ENCODE data around the gene AKAP11. TPM values are rescaled to one million over a fixed set of nuclear protein-coding genes. Genes with fewer than 3 reads are reported as not detected.

AKAP11 gene
- total and polyA plus RNA-seq, 2 experiments from 2014 or later, result 4.3 to 21.6 TPM

- no peak for TF ChIP-seq JUNB (IDR thresholded peaks at IDR 0.05; ENCODE audit: unreplicated experiment)
- no peak for TF ChIP-seq ZNF331 (CRISPR knock-in tag; IDR thresholded peaks at IDR 0.05; ENCODE audit: low read depth)
- no peak for TF ChIP-seq REST (IDR thresholded peaks at IDR 0.05; ENCODE audit: unreplicated experiment)
- TF ChIP-seq CTCF (conservative IDR thresholded peaks at IDR 0.05; ENCODE audit: low read depth in 2 of 2), result no peak
- no peak for TF ChIP-seq EZH2phosphoT487 (IDR thresholded peaks at IDR 0.05; ENCODE audit: unreplicated experiment)
- no peak for TF ChIP-seq ETS1 (IDR thresholded peaks at IDR 0.05)
- no peak for TF ChIP-seq ZNF114 (CRISPR knock-in tag; IDR thresholded peaks at IDR 0.05)
- H3K4me3 Mint-ChIP-seq, result no peak overlapping the region
- no peak overlapping the region for H3K4me2 ChIP-seq
- no peak overlapping the region for H2AFZ ChIP-seq
- DNase-seq (ENCODE audit: low spot score) (no peak), ATAC-seq (no peak)
- H3K27ac Mint-ChIP-seq, result no peak overlapping the region
- no peaks in the 10 kb centered on the region for H3K27me3 ChIP-seq (ENCODE audit: insufficient read depth)
- peaks cover 3% of the 10 kb centered on the region; the same call in 1 of the 2 replicates for H3K4me1 ChIP-seq (ENCODE audit: insufficient read depth)
- no peaks in the 10 kb centered on the region for H3K79me2 ChIP-seq (replicated peaks; ENCODE audit: insufficient read depth)
- no peak overlapping the region for H3K27ac ChIP-seq (ENCODE audit: low read depth)
- H3K36me3 ChIP-seq (ENCODE audit: insufficient read depth), result no peaks in the 10 kb centered on the region
- no peaks in the 10 kb centered on the region; the same call in 2 of the 3 replicates for H3K36me3 Mint-ChIP-seq (ENCODE audit: low read depth)
- H3K27me3 Mint-ChIP-seq (ENCODE audit: insufficient read depth, low read depth, poor library complexity), result peaks cover 6% of the 10 kb centered on the region
- no peaks in the 10 kb centered on the region for H3K9me3 Mint-ChIP-seq
- peaks cover 9% of the 10 kb centered on the region; the same call in 1 of the 2 replicates for H3K9me2 ChIP-seq (ENCODE audit: insufficient read depth)
- H3K4me1 Mint-ChIP-seq, result peaks cover 4% of the 10 kb centered on the region
- H4K20me1 ChIP-seq (replicated peaks; ENCODE audit: insufficient read depth), result no peaks in the 10 kb centered on the region
- H3F3A ChIP-seq (replicated peaks; ENCODE audit: low read depth), result no peaks in the 10 kb centered on the region
- no peak overlapping the region for H3K4me3 ChIP-seq
Observed at GRCh38 chr13:42355092-42355485, 83.1 kb downstream of the AKAP11 start.

- no peak overlapping the region for H3K27ac ChIP-seq (ENCODE audit: low read depth)
- no peaks in the 10 kb centered on the region for H3F3A ChIP-seq (replicated peaks; ENCODE audit: low read depth)
- Mint-ChIP-seq H3K4me3 (no peak overlapping the region), H3K4me1 (no peaks in the 10 kb centered on the region; the same call in 1 of the 3 replicates), H3K36me3 (ENCODE audit: low read depth) (no peaks in the 10 kb centered on the region), H3K9me3 (no peaks in the 10 kb centered on the region), H3K27ac (no peak overlapping the region), H3K27me3 (ENCODE audit: insufficient read depth, low read depth, poor library complexity) (peaks cover 6% of the 10 kb centered on the region)
- no peaks in the 10 kb centered on the region; the same call in 1 of the 2 replicates for H3K4me1 ChIP-seq (ENCODE audit: insufficient read depth)
- H3K79me2 ChIP-seq (replicated peaks; ENCODE audit: insufficient read depth), result no peaks in the 10 kb centered on the region
- ATAC-seq (no peak), DNase-seq (ENCODE audit: low spot score) (no peak)
- no peak overlapping the region for H2AFZ ChIP-seq
- H4K20me1 ChIP-seq (replicated peaks; ENCODE audit: insufficient read depth), result no peaks in the 10 kb centered on the region
- no peak overlapping the region for H3K4me3 ChIP-seq
- H3K36me3 ChIP-seq (ENCODE audit: insufficient read depth), result no peaks in the 10 kb centered on the region
- peaks cover 4% of the 10 kb centered on the region; the same call in 1 of the 2 replicates for H3K9me2 ChIP-seq (ENCODE audit: insufficient read depth)
- no peak overlapping the region for H3K4me2 ChIP-seq
- no peaks in the 10 kb centered on the region for H3K27me3 ChIP-seq (ENCODE audit: insufficient read depth)
- TF ChIP-seq POLR2AphosphoS5 (IDR thresholded peaks at IDR 0.05; ENCODE audit: low read depth), result no peak
- no peak for TF ChIP-seq ZNF331 (CRISPR knock-in tag; IDR thresholded peaks at IDR 0.05; ENCODE audit: low read depth)
- TF ChIP-seq CTCF (conservative IDR thresholded peaks at IDR 0.05; ENCODE audit: low read depth in 2 of 2), result no peak
- TF ChIP-seq ETS1 (IDR thresholded peaks at IDR 0.05), result no peak
- TF ChIP-seq ZNF114 (CRISPR knock-in tag; IDR thresholded peaks at IDR 0.05), result no peak
- TF ChIP-seq EZH2 (IDR thresholded peaks at IDR 0.05; ENCODE audit: low read depth, unreplicated experiment), result no peak
- TF ChIP-seq EZH2phosphoT487 (IDR thresholded peaks at IDR 0.05; ENCODE audit: unreplicated experiment), result no peak
- TF ChIP-seq JUNB (IDR thresholded peaks at IDR 0.05; ENCODE audit: unreplicated experiment), result no peak
- no peak for TF ChIP-seq NANOG (IDR thresholded peaks at IDR 0.05; ENCODE audit: borderline replicate concordance)
- no peak for TF ChIP-seq STAT1 (IDR thresholded peaks at IDR 0.05; ENCODE audit: unreplicated experiment)
- no peak for TF ChIP-seq CREB1 (CRISPR knock-in tag; IDR thresholded peaks at IDR 0.05; ENCODE audit: low read depth)
Observed at GRCh38 chr13:42355491-42356183, 83.7 kb downstream of the AKAP11 start.
